GM18909 (cell line): ENCODE data around the gene CDC73.
A peak's percentile ranks its signal among the peaks of the same experiment; 100 is the strongest.
"Not testable (repeated sequence)": the region's sequence is repeated elsewhere in the genome, so short reads cannot be mapped to it uniquely, and the experiment has no call there.

Experiments
- ATAC-seq: cut with Tn5 transposase; IDR thresholded peaks from one replicate; pipeline ENCODE4 v1.9.1; 2021; ENCODE audit warnings: mild to moderate bottlenecking; ENCODE audit not compliant: unreplicated experiment, poor library complexity

The CDC73 gene

GRCh38 chr1:193113258-193113991, 8.4 kb upstream of the CDC73 start:
- ATAC-seq, result no peak

GRCh38 chr1:193113992-193114332, 7.9 kb upstream of the CDC73 start:
- no peak for ATAC-seq

GRCh38 chr1:193114485-193115095, 7.2 kb upstream of the CDC73 start:
- ATAC-seq, result no peak

GRCh38 chr1:193115629-193116227, 6.1 kb upstream of the CDC73 start:
- ATAC-seq, result no peak

GRCh38 chr1:193117167-193117566, 4.7 kb upstream of the CDC73 start:
- not testable (repeated sequence) for ATAC-seq

- no peak for ATAC-seq
Measured at GRCh38 chr1:193118194-193118593, 3.6 kb upstream of the CDC73 start.

GRCh38 chr1:193118803-193119730, 2.8 kb upstream of the CDC73 start:
- ATAC-seq, result no peak

GRCh38 chr1:193120604-193121166, 1.1 kb upstream of the CDC73 start:
- no peak for ATAC-seq

- no peak for ATAC-seq
Measured at GRCh38 chr1:193123751-193124150, 1.9 kb downstream of the CDC73 start.

GRCh38 chr1:193125369-193125768, 3.5 kb downstream of the CDC73 start:
- ATAC-seq, result no peak

GRCh38 chr1:193131266-193131860, 9.5 kb downstream of the CDC73 start:
- peak; percentile 57 for ATAC-seq

- ATAC-seq, result no peak
Measured at GRCh38 chr1:193140254-193140653, 18.4 kb downstream of the CDC73 start.

GRCh38 chr1:193141804-193142203, 20.0 kb downstream of the CDC73 start:
- ATAC-seq, result no peak

- ATAC-seq, result no peak
Measured at GRCh38 chr1:193142409-193142808, 20.6 kb downstream of the CDC73 start.

GRCh38 chr1:193143285-193143684, 21.5 kb downstream of the CDC73 start:
- ATAC-seq, result no peak

GRCh38 chr1:193144361-193144938, 22.6 kb downstream of the CDC73 start:
- ATAC-seq, result no peak

- no peak for ATAC-seq
Measured at GRCh38 chr1:193144999-193145398, 23.2 kb downstream of the CDC73 start.

GRCh38 chr1:193156117-193156821, 34.4 kb downstream of the CDC73 start:
- ATAC-seq, result no peak

- ATAC-seq, result no peak
Measured at GRCh38 chr1:193156822-193157142, 35.0 kb downstream of the CDC73 start.
